Skeletal muscle cell (primary cell): ENCODE measurements around the gene PLCB1.
A peak's percentile ranks its signal among the peaks of the same experiment; 100 is the strongest.
"Not testable (repeated sequence)": the region's sequence is repeated elsewhere in the genome, so short reads cannot be mapped to it uniquely, and the experiment has no call there.

ENCODE experiments used
- DNase-seq: peaks from one replicate; pipeline ENCODE4 v3.0.0-alpha.2; 2010; ENCODE audit warnings: low read depth
- H3K4me3 ChIP-seq: 2 replicates; pipeline ENCODE4 v1.5.1; 2011; ENCODE audit warnings: low read depth, mild to moderate bottlenecking, control low read depth, low read length, moderate library complexity

Gene PLCB1

DNA sequence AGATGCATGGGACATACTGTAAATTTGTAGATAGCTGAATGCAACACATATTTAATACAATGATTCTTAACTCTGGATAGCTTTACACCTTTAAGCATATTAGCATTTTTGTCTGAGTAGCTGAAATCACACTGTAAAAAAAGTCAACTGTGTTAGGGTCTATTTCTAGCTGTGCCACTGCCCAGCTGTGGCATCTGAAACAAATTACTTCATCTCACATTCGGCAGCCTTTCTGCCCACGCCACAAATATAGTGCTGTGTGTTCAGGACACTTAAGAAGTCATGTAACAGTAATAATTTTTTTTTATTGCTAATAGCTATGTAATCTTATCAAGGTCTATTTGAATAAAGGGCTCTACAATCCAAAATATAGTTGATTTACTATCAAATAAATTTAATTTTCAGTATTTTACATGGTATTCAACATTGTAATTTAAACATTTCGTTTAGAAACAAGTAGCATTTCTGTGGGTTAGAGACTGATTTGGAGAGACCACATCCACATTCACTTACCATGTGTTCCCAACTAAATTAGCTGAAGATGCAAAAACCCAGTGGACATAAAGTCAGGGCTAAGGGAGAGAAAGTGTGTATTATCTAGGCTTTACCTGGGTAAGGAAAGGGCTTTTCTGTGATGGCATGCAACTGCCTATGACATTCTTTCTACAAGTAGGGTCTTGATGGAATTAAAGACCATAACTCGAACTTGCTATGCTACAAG lies 276.7 kb downstream of the PLCB1 start:
- no peak for DNase-seq
- no peak overlapping the region for H3K4me3 ChIP-seq

DNA sequence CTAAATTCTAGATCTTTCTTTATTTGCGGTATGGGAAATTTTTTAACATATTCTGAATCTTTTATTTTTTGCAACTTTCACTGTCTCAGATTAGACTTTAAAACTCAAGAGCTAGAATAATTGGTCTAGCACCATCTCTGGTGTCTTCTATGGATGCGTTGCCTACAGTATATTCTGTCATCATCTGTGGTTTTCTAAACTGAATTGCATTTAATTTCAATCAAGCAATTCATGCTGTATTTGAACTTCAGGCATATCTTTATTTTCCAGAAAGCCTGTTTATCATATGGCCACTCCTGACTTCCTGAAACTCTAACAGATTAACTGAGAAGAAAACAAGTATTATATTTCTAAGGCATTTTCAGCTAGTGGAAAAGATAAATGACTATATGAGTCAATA lies 281.6 kb downstream of the PLCB1 start:
- no peak overlapping the region for H3K4me3 ChIP-seq
- DNase-seq: no peak

GRCh38 chr20:8414586-8415274 lies 282.7 kb downstream of the PLCB1 start:
- H3K4me3 ChIP-seq: no peak overlapping the region
- peak; percentile 49 for DNase-seq

GRCh38 chr20:8421981-8422380 lies 289.9 kb downstream of the PLCB1 start:
- no peak for DNase-seq
- no peak overlapping the region for H3K4me3 ChIP-seq

GRCh38 chr20:8423482-8423881 lies 291.4 kb downstream of the PLCB1 start:
- no peak for DNase-seq
- H3K4me3 ChIP-seq: no peak overlapping the region

DNA sequence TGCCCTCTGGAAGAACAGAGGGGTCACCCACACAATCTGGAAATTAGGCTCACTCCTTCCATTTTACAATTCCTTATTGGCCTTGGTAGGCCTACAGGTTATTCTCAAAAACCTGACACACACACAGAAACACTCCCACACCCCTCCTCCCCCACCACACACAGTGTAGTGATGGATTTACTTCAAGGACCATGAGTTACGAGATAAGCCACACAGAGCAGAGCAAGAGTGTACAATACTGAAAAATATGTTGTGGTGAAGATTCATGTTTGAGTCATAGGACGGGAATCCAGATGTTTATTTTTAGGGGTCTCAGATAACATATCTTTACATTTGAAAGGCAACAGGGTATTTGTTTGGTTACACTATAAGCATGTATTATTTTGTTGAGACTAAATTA lies 291.9 kb downstream of the PLCB1 start:
- DNase-seq: peak; percentile 10
- no peak overlapping the region for H3K4me3 ChIP-seq

DNA sequence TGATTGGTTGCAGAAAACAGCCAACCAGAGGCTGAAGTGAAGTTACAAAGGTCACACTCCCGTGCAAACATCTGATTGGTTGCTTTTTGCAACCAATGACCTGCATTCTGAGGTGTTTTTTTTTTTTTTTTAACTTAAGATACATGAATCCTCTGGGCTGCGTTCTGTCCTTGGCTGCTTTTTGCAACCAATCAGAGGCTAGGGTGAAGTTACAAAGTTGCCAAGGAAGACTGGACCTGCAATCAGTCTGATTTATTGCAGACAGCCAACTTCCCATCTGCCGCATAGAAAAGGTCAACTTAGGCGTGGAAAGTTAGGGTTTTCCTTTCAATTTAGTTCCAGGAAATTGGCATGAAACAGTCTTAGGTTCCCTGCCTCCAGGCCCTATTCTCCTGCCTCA lies 292.9 kb downstream of the PLCB1 start:
- H3K4me3 ChIP-seq: no peak overlapping the region

GRCh38 chr20:8425802-8426201 lies 293.7 kb downstream of the PLCB1 start:
- DNase-seq: no peak

More for the DNA sequence above, 292.9 kb downstream of the PLCB1 start:
- no peak for DNase-seq

DNA sequence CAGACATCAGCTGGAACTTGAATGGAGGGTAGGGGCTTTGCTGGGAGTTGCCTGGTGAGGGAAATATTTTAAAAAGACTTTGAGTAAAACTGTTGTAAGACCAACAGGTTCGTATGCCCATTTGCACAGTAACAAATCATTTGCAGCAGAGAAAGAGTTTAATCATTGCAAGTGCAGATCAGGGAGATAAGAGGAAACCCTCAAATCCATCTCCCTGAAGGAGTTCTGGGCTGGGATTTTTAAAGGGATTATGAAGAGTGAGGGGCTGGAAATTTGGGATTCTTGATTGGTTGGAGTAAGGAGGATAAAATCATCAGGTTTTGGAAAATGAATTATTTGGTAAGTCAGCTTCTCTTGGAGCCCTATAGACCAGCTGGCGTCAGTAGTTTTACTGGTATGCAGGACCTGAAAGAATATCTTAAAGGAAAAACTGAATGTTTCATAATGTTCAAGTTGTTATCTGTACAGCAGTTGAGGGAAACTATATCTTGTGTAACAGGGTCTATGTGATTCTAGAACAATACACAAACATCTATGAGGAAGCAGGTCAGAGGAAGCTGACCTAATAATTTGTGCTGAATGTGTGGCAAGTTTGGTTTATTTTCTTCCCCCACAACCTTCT lies 295.5 kb downstream of the PLCB1 start:
- no peak overlapping the region for H3K4me3 ChIP-seq
- no peak for DNase-seq

More at GRCh38 chr20:8425802-8426201, 293.7 kb downstream of the PLCB1 start:
- no peak overlapping the region for H3K4me3 ChIP-seq

DNA sequence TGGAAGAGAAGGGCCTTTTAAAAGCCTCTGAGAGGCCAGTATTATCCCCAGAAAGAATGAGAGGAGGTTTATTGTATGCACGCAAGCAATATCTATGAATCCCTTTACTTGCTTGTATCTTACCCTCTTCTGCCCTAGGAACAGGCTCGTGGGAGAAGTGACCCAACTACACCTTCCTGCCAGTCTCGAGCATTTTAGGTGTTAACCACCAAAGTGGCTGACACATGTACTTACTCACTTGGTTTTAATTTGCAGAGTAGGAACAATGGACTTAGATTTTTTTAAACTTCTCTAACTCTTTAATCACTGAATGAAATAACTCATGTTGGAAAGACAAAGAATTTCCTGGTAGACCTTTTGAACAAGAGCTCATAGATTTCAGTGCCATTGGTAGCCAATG lies 296.9 kb downstream of the PLCB1 start:
- no peak for DNase-seq
- no peak overlapping the region for H3K4me3 ChIP-seq

DNA sequence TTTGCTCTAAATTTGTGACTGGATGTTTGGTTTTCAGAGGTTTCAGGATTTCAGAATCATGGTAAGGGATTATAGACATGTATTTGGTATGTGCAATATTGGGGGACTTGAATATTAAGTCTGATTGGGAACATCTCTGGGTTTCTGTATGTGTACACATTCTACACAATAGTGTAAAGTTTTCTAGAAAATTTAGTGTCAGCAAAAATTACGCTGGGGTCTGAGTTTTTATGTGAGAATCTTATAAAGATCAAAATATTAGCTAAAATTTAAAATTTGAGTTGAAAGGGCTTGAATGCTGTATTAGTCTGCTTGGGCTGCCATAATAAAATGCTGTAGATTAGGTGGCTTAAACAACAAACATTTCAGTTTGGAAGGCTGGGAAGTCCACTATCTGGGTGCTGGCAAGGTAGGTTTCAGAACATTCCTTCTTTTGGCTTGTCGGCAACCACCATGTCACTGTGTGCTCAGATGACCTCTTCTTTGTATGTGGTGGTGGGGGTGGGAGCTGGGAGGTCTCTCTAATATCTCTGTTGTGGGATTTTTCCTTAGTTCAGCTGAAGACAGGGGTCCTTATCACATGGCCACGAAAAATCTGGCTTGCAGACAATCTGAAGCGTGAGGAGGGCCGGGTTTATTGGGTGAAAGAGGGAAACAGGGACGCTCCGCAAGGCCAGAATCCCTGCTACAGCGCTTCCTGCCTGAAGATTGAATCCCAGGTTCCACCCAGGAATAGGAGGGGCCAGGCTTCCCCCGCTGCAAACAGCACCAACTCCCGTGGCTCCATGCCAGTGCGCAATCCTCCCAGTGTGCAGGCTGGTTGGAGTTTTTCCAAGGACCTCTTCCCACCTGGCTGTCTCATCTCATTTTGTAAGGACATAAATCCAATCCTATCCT lies 299.7 kb downstream of the PLCB1 start:
- DNase-seq: no peak
- no peak overlapping the region for H3K4me3 ChIP-seq

DNA sequence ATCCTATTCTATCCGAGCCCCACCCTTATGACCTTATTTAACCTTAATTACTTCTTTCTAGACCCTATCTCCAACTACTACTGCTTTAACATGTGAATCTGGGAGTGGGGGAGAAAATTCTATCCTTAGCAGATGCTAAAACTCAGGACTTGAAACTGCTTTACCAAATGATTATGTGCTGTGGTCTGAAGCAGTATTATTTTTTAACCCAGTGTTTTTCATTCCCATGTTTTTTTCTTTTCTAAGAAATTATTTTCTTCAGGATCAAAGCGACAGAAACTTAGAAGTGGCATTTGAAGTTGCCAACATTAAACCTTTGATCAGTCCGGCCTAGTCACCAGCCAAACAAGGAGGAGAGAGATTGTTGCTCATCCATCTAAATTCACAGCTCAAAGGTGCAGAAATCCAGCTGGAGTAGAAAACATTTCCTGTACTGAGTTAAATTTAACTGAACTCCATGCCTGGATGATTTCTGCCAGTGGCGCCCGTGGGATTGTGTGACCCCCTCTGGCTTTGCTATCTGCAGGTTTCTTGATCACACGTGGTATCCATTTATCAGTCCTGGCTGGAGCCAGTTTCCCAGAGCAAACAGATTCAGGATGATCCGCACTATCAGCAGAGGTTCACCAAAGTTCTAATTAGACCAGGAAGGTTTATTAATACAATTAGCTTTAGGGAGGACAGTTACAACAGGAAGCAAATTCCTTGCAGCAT lies 300.5 kb downstream of the PLCB1 start:
- no peak for DNase-seq
- no peak overlapping the region for H3K4me3 ChIP-seq

DNA sequence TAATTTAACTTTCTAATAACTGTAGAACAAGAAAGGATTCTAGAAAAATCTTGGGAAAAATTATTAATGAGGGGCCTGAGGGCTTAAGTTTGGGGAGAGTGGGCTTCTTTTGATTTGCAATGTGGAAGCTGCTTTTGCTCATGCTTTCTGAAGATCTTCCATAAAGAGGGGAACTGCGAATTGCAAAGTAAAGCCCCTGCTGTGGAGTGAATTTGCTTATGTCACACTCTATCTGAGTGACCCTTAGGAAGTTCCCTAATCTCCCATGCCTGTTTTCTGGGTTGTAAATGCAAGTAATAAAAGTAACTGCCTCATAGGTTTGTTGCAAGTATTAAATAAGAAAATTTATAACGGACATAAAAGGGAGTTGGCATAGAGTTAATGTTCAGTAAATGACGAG lies 301.2 kb downstream of the PLCB1 start:
- no peak for DNase-seq
- no peak overlapping the region for H3K4me3 ChIP-seq

DNA sequence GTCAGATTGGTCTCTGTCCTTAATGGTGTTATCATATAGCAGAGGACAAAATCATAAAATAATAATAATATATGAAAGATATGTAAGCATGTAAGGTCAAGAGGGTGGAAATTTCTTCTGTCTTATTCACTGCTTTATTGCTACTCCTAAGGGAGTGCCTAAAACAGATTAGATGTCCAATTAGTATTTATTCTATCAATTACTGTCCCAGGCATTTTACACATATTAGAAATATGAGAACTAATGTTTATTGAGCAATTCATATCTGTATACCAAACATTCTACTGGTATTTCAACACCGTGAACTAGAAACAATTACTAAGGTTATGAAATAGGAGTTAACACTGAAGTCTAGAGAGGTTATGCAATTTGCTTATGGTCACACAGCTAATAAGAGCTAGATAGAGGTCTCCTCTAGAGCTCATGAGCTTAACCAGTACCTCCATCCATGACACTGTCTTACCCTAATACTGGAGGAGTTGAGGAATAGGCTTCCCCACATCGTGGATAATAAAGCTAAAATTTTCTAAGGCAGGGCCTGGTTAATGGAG lies 302.3 kb downstream of the PLCB1 start:
- DNase-seq: no peak
- H3K4me3 ChIP-seq: no peak overlapping the region

- DNase-seq: no peak
- no peak overlapping the region for H3K4me3 ChIP-seq
These were observed 303.4 kb downstream of the PLCB1 start for GRCh38 chr20:8435285-8436035.

- not testable (repeated sequence) for H3K4me3 ChIP-seq, DNase-seq
These were observed 304.9 kb downstream of the PLCB1 start for GRCh38 chr20:8436938-8437337.

DNA sequence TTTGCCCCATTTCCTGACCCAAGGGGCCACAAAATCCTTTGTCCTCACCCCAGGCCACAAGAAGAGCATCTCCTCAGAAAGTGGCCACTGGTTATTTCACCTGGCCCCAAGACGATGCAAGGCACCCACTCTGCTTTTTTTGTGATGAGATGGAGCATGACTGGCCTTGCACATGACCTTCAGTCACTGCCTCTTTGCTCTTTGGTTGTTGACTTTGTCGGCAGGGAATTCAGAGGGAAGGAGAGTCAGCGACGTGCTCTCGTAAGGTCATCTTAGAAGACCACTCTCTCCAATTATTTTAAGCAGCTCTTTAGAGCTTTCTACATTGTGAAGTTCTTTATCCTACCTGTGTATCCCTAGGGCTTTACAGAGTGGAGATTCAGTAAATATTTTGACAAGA lies 306.7 kb downstream of the PLCB1 start:
- H3K4me3 ChIP-seq: no peak overlapping the region
- no peak for DNase-seq

GRCh38 chr20:8443464-8444072 lies 311.5 kb downstream of the PLCB1 start:
- H3K4me3 ChIP-seq: no peak overlapping the region
- no peak for DNase-seq
